ENCODE results near the gene BAIAP2L2. TPM values are rescaled to one million over a fixed set of nuclear protein-coding genes. Genes with fewer than 3 reads are reported as not detected.

The BAIAP2L2 gene
- total RNA-seq, 1 experiment from 2014 or later = 2.3 TPM

- Histone ChIP-seq H2AFZ (ENCODE audit: low read length) (no peak overlapping the region), H4K8ac (replicated peaks; ENCODE audit: insufficient read length, low read depth, low read length) (no peak overlapping the region), H3K9ac (ENCODE audit: extremely low read depth, insufficient read length, low read length) (no peak overlapping the region), H2AK5ac (ENCODE audit: insufficient read length, low read length) (no peak overlapping the region), H3K9me3 (ENCODE audit: control insufficient read depth, low read depth, low read length) (no peaks in the 10 kb centered on the region), H2BK5ac (ENCODE audit: insufficient read length, low read length) (no peak overlapping the region), H4K20me1 (ENCODE audit: control insufficient read depth, insufficient read depth, insufficient read length) (no peaks in the 10 kb centered on the region), H4K91ac (ENCODE audit: insufficient read length, low read depth, low read length) (no peak overlapping the region), H2BK120ac (ENCODE audit: low read depth, low read length, poor library complexity, severe bottlenecking) (no peak overlapping the region), H3K18ac (ENCODE audit: insufficient read length, low read depth, low read length) (no peak overlapping the region), H3K79me1 (ENCODE audit: insufficient read depth, low read depth, low read length, poor library complexity, severe bottlenecking) (no peaks in the 10 kb centered on the region), H2BK15ac (ENCODE audit: low read depth, low read length) (no peak overlapping the region), H3K14ac (ENCODE audit: insufficient read depth, low read length) (no peak overlapping the region), H2BK12ac (ENCODE audit: insufficient read length, low read depth, low read length) (no peak overlapping the region), H3K56ac (ENCODE audit: insufficient read length, low read depth, low read length) (no peak overlapping the region), H3K23ac (ENCODE audit: insufficient read length, low read depth, low read length) (no peak overlapping the region), H3K4me2 (ENCODE audit: insufficient read depth, insufficient read length, low read length) (no peak overlapping the region), H3K4ac (ENCODE audit: low read depth, low read length) (no peak overlapping the region), H3K27ac (ENCODE audit: insufficient read length, low read depth, low read length) (no peak overlapping the region), H3K4me1 (ENCODE audit: insufficient read depth, low read length) (peaks cover 2% of the 10 kb centered on the region; the same call in 1 of the 2 replicates), H4K5ac (ENCODE audit: insufficient read length, low read depth, low read length) (no peak overlapping the region), H3K23me2 (ENCODE audit: insufficient read length, low read depth, low read length, poor library complexity, severe bottlenecking) (peaks cover 2% of the 10 kb centered on the region), H3K79me2 (ENCODE audit: insufficient read depth, low read length) (no peaks in the 10 kb centered on the region), H3T11ph (ENCODE audit: low read length) (no peak overlapping the region), H3K27me3 (ENCODE audit: insufficient read depth, low read length) (no peaks in the 10 kb centered on the region), H2BK20ac (ENCODE audit: low read depth, low read length, poor library complexity, severe bottlenecking) (no peak overlapping the region)
- H3K4me3 Mint-ChIP-seq = no peak overlapping the region; a peak in 1 of 5 replicates
- no peaks in the 10 kb centered on the region for H3K9me3 Mint-ChIP-seq
- H3K4me1 Mint-ChIP-seq = peaks cover 5% of the 10 kb centered on the region in 2 experiments
- TF ChIP-seq CTCF (conservative IDR thresholded peaks at IDR 0.05) = no peak
- DNase-seq = no peak
- no CpG with 5 or more reads among the region's 6 CpGs for WGBS (ENCODE audit: extremely low coverage, insufficient read length, low lambda C conversion rate)
- H3K27ac Mint-ChIP-seq = no peak overlapping the region
- H3K36me3 Mint-ChIP-seq (ENCODE audit: insufficient read depth in 1 of 3, low read depth in 3 of 3) = peaks cover 10 to 70% (median 67%) of the 10 kb centered on the region in 3 experiments
- no peaks in the 10 kb centered on the region for H3K27me3 Mint-ChIP-seq (ENCODE audit: low read depth)
These were observed 47.7 kb downstream of the BAIAP2L2 start for GRCh38 chr22:38062791-38063190.

Measured in H9 (cell line).